HepG2 (cell line): ENCODE results near the gene PDZD7. TPM values are rescaled to one million over a fixed set of nuclear protein-coding genes. Genes with fewer than 3 reads are reported as not detected.
A peak's percentile ranks its signal among the peaks of the same experiment; 100 is the strongest.

ENCODE experiments used
- AHR ChIP-seq: IDR thresholded peaks from 2 replicates; pipeline ENCODE4 v1.6.1; 2018; ENCODE audit warnings: missing genetic modification reagents, missing compliant biosample characterization
- KDM5B ChIP-seq: sonication (generic); formaldehyde crosslinking; IDR thresholded peaks from 2 replicates; pipeline ENCODE4 v1.4.0; 2020; ENCODE audit warnings: missing genetic modification reagents, mild to moderate bottlenecking, borderline replicate concordance
- MAFG ChIP-seq: sonication (generic); formaldehyde crosslinking; IDR thresholded peaks from 2 replicates; pipeline ENCODE4 v1.5.1; 2020; ENCODE audit warnings: mild to moderate bottlenecking, missing genetic modification reagents
- MYC ChIP-seq: sonication (generic); formaldehyde crosslinking; IDR thresholded peaks from 2 replicates; pipeline ENCODE4 v1.9.0; 2021; ENCODE audit warnings: missing genetic modification reagents, borderline replicate concordance
- MYPOP ChIP-seq: sonication (generic); formaldehyde crosslinking; IDR thresholded peaks from 2 replicates; pipeline ENCODE4 v1.8.1; 2023; ENCODE audit warnings: mild to moderate bottlenecking, moderate library complexity, missing genetic modification reagents
- POGZ ChIP-seq: sonication (generic); formaldehyde crosslinking; IDR thresholded peaks from 2 replicates; pipeline ENCODE4 v1.4.0; 2020; ENCODE audit warnings: mild to moderate bottlenecking, missing genetic modification reagents
- RAD21 ChIP-seq: fragments of 450-650 bp; formaldehyde crosslinking; IDR thresholded peaks from 2 replicates; pipeline ENCODE4 v1.5.0; 2020; ENCODE audit warnings: mild to moderate bottlenecking
- RFXAP ChIP-seq: sonication (generic); formaldehyde crosslinking; IDR thresholded peaks from 2 replicates; pipeline ENCODE4 v1.4.0; 2020; ENCODE audit warnings: missing genetic modification reagents, borderline replicate concordance
- SMC3 ChIP-seq: IDR thresholded peaks from 2 replicates; pipeline ENCODE4 v1.6.1; 2011; ENCODE audit warnings: low read length, improper control_type of control experiment
- XRCC5 ChIP-seq: fragments of 200-400 bp; formaldehyde crosslinking; optimal IDR thresholded peaks from 2 replicates; pipeline ENCODE3; 2017; ENCODE audit warnings: mild to moderate bottlenecking, low read length
- ZBTB7B ChIP-seq: sonication (generic); formaldehyde crosslinking; IDR thresholded peaks from 2 replicates; pipeline ENCODE4 v1.4.0; 2020; ENCODE audit warnings: missing genetic modification reagents
- ZNF207 ChIP-seq: fragments of 450-650 bp; IDR thresholded peaks from 2 replicates; pipeline ENCODE4 v1.6.1; 2016; ENCODE audit warnings: antibody characterized with exemption, borderline replicate concordance
- ZNF263 ChIP-seq: sonication (generic); formaldehyde crosslinking; IDR thresholded peaks from 2 replicates; pipeline ENCODE4 v1.4.0; 2020; ENCODE audit warnings: missing genetic modification reagents
- ZNF574 ChIP-seq: sonication (generic); formaldehyde crosslinking; IDR thresholded peaks from 2 replicates; pipeline ENCODE4 v1.4.0; 2020; ENCODE audit warnings: missing genetic modification reagents
- ZNF710 ChIP-seq: sonication (generic); formaldehyde crosslinking; IDR thresholded peaks from 2 replicates; pipeline ENCODE4 v1.5.0; 2020; ENCODE audit warnings: mild to moderate bottlenecking, missing genetic modification reagents, borderline replicate concordance
- polyA plus RNA-seq, 8 experiments: library from polyadenylated mRNA; depleted of rRNA in 3 of 8; stranded (reverse) in 7 of 8; unstranded in 1 of 8; fragments of >200 nt; fragmentation: Illumina TruSeq in 4 of 8; extraction: Trizol in 4 of 8; gene quantifications; 2 replicates each; pipeline versions ENCODE4 v1.2.1 to v1.2.3, GENCODE V29; 2011 to 2016; ENCODE audit warnings: low read depth in 4 of 8, missing spikeins in 1 of 8, mixed read lengths in 1 of 8; ENCODE audit not compliant: insufficient read depth in 1 of 8
- total RNA-seq, 5 experiments: library from RNA; depleted of rRNA; stranded (reverse); fragments of >200 nt; fragmentation: Illumina TruSeq; extraction: Trizol; gene quantifications; 2 replicates each; pipeline ENCODE4 v1.2.3, GENCODE V29; 2016; ENCODE audit warnings: low read depth in 1 of 5
- TF ChIP-seq, protein P1 (sequence below): sonication (generic); formaldehyde crosslinking; IDR thresholded peaks from 2 replicates; pipeline ENCODE4 v1.4.0; 2020; ENCODE audit warnings: mild to moderate bottlenecking, missing genetic modification reagents

PDZD7 gene
- total and polyA plus RNA-seq, 2 of the 13 experiments (the other 11 are each of a cell fraction or from before 2014, with no cell fraction given), result 0.58 to 0.73 TPM

DNA sequence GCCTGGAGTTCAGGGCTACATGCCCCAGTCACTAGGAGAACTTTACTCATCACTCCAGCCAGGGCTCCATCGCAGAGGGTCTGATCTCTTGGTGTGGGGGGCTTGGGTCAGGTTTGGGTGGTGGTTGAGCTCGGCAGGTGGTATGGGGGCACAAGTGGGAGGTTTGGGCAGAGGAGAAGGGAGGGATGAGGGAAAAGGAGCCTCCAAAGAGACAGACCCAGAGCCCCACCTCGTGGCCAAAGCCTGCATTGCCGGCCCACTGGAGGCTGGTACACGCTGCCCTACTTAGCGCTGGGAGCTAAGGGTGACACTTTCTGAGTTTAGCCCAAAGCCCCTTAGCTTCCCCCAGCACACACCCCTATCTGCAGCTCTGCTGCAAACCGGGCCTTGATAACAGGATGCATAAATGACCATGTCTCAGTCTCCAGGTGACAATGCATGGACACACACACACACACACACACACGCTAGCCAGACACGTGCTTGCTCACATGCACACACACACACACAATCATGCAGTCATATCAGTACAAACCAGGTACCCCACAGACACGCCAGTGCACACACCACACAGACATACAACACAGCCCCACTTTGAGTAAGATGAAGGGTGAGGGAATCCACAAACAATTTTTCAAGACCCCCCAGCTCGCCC is 16.6 kb downstream of the PDZD7 start (continued):
- TF ChIP-seq XRCC5 (peak; percentile 16), RAD21 (CRISPR knock-in tag) (peak; percentile 85), AHR (CRISPR knock-in tag) (0 out of 2 replicates have a peak, but pooled peaks have one; percentile 23), MYC (CRISPR knock-in tag) (peak; percentile 15; the same call in 1 of the 2 replicates), SMC3 (peak; percentile 56), POGZ (0 out of 2 replicates have a peak, but pooled peaks have one; percentile 28), ZNF263 (CRISPR knock-in tag) (0 out of 2 replicates have a peak, but pooled peaks have one; percentile 21), RFXAP (0 out of 2 replicates have a peak, but pooled peaks have one; percentile 31), KDM5B (CRISPR knock-in tag) (0 out of 2 replicates have a peak, but pooled peaks have one; percentile 14), ZBTB7B (peak; percentile 50; the same call in 1 of the 2 replicates), ZNF710 (CRISPR knock-in tag) (peak; percentile 28; the same call in 1 of the 2 replicates), MYPOP (CRISPR knock-in tag) (0 out of 2 replicates have a peak, but pooled peaks have one; percentile 47), MAFG (CRISPR knock-in tag) (no peak), ZNF574 (CRISPR knock-in tag) (0 out of 2 replicates have a peak, but pooled peaks have one; percentile 20), ZNF207 (no peak)
- TF ChIP-seq, protein P1, sequence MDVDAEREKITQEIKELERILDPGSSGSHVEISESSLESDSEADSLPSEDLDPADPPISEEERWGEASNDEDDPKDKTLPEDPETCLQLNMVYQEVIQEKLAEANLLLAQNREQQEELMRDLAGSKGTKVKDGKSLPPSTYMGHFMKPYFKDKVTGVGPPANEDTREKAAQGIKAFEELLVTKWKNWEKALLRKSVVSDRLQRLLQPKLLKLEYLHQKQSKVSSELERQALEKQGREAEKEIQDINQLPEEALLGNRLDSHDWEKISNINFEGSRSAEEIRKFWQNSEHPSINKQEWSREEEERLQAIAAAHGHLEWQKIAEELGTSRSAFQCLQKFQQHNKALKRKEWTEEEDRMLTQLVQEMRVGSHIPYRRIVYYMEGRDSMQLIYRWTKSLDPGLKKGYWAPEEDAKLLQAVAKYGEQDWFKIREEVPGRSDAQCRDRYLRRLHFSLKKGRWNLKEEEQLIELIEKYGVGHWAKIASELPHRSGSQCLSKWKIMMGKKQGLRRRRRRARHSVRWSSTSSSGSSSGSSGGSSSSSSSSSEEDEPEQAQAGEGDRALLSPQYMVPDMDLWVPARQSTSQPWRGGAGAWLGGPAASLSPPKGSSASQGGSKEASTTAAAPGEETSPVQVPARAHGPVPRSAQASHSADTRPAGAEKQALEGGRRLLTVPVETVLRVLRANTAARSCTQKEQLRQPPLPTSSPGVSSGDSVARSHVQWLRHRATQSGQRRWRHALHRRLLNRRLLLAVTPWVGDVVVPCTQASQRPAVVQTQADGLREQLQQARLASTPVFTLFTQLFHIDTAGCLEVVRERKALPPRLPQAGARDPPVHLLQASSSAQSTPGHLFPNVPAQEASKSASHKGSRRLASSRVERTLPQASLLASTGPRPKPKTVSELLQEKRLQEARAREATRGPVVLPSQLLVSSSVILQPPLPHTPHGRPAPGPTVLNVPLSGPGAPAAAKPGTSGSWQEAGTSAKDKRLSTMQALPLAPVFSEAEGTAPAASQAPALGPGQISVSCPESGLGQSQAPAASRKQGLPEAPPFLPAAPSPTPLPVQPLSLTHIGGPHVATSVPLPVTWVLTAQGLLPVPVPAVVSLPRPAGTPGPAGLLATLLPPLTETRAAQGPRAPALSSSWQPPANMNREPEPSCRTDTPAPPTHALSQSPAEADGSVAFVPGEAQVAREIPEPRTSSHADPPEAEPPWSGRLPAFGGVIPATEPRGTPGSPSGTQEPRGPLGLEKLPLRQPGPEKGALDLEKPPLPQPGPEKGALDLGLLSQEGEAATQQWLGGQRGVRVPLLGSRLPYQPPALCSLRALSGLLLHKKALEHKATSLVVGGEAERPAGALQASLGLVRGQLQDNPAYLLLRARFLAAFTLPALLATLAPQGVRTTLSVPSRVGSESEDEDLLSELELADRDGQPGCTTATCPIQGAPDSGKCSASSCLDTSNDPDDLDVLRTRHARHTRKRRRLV (CRISPR knock-in tag), result peak; percentile 28; the same call in 1 of the 2 replicates
